Stimulated activated CD4-positive, alpha-beta T cell treated with anti-CD3 and anti-CD28 coated beads, Interleukin-12 subunit alpha, Interleukin-12 subunit beta, amount 100 ng/mL, for 24 hours (primary cell): ENCODE results near the gene RIN1.
A peak's percentile ranks its signal among the peaks of the same experiment; 100 is the strongest.
"Not testable (repeated sequence)": the region's sequence is repeated elsewhere in the genome, so short reads cannot be mapped to it uniquely, and the experiment has no call there.

Source experiments
- DNase-seq, 2 experiments: peaks; one replicate each; pipeline ENCODE4 v3.0.0-alpha.2; 2020; ENCODE audit warnings: low read depth in 2 of 2

Gene RIN1

GRCh38 chr11:66318600-66318970 lies 17.6 kb downstream of the RIN1 start:
- DNase-seq = no peak

DNA sequence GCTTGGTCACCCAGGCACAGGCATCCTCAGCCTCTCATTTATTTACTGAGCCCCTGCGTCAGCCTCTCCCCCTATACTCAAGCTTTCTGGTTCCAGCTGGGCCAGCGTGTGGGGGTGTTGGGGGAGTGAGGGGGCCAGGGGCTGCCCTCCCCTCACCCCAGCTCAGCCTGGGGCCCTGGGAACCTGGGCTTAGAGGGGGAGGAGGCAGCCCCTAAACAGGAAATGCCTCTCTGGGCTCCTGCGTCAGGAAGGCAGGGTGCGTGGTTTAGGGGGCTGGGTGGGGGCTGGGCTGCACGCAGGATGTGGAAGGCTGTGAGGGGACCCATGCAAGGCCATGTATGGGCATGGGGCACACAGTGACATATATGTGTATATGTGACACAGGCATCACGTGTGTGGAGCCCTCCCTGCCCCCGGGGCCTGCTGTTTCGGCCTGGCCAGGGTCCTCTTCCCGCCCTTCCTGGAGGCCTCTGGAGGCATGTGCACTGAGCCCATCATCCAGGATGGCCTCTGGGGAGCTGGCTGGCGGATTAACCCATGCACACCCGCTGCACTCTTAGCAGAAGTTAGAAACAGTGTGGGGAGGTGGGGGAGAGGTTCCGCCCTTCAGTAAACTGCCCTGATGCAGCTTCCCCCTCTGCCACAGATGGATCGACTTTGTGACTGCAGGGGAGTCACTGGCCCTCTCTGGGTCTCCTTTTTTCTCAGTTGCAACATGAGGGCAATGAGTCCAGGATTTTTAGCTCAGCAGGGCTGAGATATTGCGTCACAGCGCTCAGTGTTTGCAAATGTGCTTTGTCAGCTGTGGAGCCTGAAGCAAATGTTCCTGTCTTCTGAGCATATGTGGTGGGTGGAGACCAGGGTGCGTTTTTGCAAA lies 18.3 kb downstream of the RIN1 start:
- DNase-seq = no peak

GRCh38 chr11:66317322-66317722 lies 18.9 kb downstream of the RIN1 start:
- DNase-seq = no peak

GRCh38 chr11:66316849-66317251 lies 19.4 kb downstream of the RIN1 start, which contains the start of gene CD248:
CD248 (minus strand) TSS chr11:66317044; CDS start chr11:66317027, 17 bp downstream.
- DNase-seq = no peak

GRCh38 chr11:66315921-66316811 lies 20.1 kb downstream of the RIN1 start:
- no peak for DNase-seq

GRCh38 chr11:66315498-66315885 lies 20.7 kb downstream of the RIN1 start:
- no peak for DNase-seq

GRCh38 chr11:66314561-66315497 lies 21.4 kb downstream of the RIN1 start:
- no peak for DNase-seq

DNA sequence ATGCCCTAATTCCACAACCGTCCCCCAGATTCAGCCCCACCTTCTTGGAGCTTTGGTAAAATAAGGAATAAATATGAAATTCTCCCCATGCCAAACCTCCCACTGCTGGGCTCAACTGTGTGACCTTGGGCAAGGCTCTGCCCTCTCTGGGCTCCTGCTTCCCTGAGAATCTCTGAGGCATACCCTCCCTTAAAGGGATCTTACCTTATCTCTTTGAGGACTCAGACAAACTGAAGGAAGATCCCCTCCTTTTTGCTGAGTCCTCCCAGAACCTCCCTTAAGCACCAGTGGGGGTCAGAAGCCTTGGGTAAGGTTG lies 22.1 kb downstream of the RIN1 start:
- DNase-seq = no peak

DNA sequence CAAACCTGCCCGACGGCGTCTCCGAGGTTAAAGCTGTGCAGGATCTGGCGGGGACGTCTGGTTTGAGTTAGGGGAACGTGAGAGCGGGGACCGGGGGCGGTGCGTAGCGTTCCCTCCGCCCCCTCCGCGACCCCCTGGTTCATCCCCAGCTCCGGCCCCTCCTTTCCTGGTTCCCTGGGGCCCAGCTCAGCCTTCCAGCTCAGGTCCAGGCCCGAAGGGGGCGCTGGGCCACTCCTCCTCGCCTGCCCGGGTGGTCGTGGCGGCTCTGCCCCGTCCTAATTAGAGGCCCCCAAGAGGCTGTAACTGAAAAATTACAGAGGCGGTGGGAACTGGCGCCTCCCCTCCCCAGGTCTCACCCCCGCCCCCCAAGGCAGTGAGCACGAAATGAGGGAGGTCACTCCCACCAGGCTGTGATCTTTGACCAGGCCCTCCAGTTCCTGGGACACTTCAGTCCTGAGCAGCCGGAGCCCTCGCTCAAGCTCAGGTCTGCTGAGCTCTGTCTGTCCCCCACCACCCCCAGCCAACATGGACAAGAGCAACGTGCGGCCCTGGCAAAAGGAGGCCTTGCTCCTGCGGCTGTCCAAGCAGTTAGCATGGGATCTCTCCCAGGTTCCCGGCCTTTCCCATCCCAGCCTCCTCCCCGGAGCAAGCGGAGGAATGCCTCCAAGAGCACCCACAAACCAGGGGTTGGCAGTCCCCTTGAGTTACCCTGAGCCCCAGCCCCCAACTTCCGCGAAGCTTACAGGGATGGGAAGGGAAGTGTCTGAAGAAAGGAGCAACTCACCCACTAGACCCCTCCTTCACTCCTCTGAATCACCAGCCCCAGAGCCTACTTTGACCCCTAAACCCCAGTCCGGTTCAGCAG lies 22.7 kb downstream of the RIN1 start:
- DNase-seq = no peak

DNA sequence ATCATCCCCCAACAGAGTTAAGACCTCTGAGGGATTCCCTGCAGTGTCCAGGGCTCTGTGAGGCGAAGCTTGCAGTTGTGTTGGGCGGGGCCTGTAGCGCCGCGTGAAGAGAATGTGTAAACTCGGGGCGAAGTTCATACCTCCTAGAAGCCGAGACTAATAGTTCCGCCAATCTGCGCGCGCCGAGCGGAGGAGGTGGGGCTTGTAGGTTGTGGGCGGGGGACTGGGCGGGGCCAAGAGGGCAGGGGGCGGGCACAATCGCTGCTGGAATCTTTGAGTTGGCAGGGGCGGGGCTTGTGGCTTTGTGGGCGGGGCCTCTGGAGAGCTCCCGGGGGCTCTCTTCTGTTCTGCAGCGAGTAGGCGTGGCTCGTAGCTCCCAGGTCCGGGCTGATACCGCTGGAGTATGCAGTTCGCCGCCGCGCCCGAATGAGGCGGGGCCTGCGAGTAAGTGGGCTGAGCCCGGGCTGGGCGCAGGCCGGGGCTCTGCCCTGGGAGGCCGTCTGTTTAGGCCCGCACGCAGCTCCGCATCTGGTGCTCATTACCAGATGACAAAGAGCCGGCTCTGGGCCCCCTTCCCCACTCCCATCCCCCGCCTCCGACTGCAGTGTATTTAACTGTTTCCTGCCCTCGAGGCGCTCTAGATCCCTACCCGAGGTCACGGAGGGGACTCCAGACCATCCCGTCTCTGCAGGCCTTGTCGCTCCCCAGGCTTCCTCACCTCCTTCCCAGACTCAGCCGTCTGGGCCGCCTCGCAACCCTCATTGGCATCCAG lies 23.5 kb downstream of the RIN1 start:
- peak; percentile 90 to 92 for DNase-seq

GRCh38 chr11:66311965-66312548 lies 24.2 kb downstream of the RIN1 start:
- peak; percentile 90 to 91 for DNase-seq

DNA sequence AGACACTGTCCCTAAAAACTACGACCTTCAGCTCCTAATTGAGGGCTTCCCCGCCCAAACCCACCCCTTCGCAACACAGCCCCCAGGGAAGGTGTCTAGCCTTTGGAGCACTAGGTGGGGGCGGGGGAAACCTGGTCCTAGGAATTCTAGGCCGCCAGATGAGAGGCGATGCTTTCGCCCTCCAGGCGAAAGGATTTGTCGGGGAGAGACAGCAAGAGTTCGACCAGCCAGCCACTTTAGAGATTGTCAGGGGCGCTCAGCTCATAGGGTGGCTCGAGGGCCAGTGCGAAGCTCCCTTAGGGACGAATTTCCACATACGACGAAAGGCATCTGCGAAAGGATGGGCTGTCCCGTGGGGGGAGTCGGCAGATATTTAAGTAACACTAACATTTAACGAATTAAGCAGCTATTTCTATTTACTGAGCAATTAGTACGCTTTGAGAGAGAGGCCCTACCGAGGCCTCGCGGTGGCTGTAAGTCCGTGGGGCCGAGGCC lies 24.7 kb downstream of the RIN1 start:
- no peak for DNase-seq

GRCh38 chr11:66310803-66311440 lies 25.3 kb downstream of the RIN1 start:
- not testable (repeated sequence) for DNase-seq

DNA sequence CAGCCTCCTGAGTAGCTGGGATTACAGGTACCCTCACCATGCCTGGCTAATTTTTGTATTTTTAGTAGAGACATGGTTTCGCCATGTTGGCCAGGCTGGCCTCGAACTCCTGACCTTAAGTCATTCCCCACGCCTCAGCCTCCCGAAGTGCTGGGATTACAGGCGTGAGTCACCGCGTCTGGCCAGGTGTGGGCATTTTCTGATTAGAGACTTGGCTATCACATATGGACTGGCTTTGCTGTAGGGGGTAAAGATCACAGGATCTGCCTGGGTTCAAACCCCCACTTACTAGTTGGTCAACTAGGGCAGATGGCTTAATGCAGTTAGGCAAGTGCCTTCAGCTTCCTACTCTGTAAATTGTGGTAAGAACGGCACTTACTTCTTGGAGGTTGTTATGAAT lies 25.9 kb downstream of the RIN1 start:
- DNase-seq = no peak

GRCh38 chr11:66309475-66309874 lies 26.8 kb downstream of the RIN1 start:
- no peak for DNase-seq

- DNase-seq = no peak
Measured at GRCh38 chr11:66302656-66303055, 33.6 kb downstream of the RIN1 start.

GRCh38 chr11:66299186-66299585 lies 37.0 kb downstream of the RIN1 start:
- DNase-seq = no peak

DNA sequence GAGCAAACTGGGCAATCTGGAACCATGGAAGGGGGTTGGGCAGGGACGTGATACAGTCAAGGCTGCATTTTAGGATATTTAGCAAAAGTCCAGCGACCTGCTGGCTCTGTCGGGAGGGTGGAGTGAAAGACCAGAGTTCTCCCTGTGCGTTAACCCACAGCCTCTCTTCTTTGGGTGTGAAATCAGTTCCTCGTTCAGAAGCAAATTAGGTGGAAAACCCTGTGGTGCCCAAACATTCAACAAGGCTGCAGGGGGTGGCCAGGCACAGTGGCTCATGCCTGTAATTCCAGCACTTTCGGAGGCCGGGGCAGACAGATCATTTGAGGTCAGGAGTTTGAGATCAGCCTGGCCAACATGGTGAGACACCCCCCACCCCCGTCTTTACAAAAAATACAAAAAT lies 38.6 kb downstream of the RIN1 start:
- no peak for DNase-seq
